ENCODE measurements around the gene WDR86. TPM values are rescaled to one million over a fixed set of nuclear protein-coding genes. Genes with fewer than 3 reads are reported as not detected.

WDR86 gene
- total RNA-seq, 6 donors from 2014 or later: 1.1 to 17.4 (median 3.9) TPM

GRCh38 chr7:151398446-151399304, 11.2 kb downstream of the WDR86 start:
- no peaks in the 10 kb centered on the region for H3K27me3 ChIP-seq
- TF ChIP-seq POLR2A (IDR thresholded peaks at IDR 0.05) (no peak), POLR2AphosphoS5 (IDR thresholded peaks at IDR 0.05) (no peak), CTCF (IDR thresholded peaks at IDR 0.05) (no peak), EP300 (IDR thresholded peaks at IDR 0.05) (no peak)
- no peaks in the 10 kb centered on the region for H3K9me3 ChIP-seq
- 89 to 93% methylated on average over 19 of the region's 19 CpGs for WGBS, 2 donors
- H3K4me3 ChIP-seq: no peak overlapping the region
- H3K27ac ChIP-seq: no peak overlapping the region
- peaks cover 0 to 12% (median 1%) of the 10 kb centered on the region in 4 donors for H3K4me1 ChIP-seq
- ATAC-seq (ENCODE audit: low FRiP score in 2 of 2) (no peak), DNase-seq (peak in 1 of 2 donors; percentile 38)
- no peaks in the 10 kb centered on the region for H3K36me3 ChIP-seq

GRCh38 chr7:151397026-151397425, 12.8 kb downstream of the WDR86 start:
- Histone ChIP-seq H3K36me3 (no peaks in the 10 kb centered on the region), H3K27me3 (no peaks in the 10 kb centered on the region), H3K4me1 (peaks cover 0 to 10% (median 0%) of the 10 kb centered on the region in 4 donors), H3K9me3 (no peaks in the 10 kb centered on the region), H3K4me3 (no peak overlapping the region), H3K27ac (no peak overlapping the region)
- ATAC-seq (ENCODE audit: low FRiP score in 2 of 2) (no peak), DNase-seq (peak in 1 of 2 donors; percentile 79)
- 89% methylated on average over 12 to 13 of the region's 13 CpGs for WGBS, 2 donors
- no peak for TF ChIP-seq CTCF (IDR thresholded peaks at IDR 0.05)
- no peak for TF ChIP-seq EP300 (IDR thresholded peaks at IDR 0.05)
- no peak for TF ChIP-seq POLR2AphosphoS5 (IDR thresholded peaks at IDR 0.05)
- no peak for TF ChIP-seq POLR2A (IDR thresholded peaks at IDR 0.05)

- WGBS, 2 donors: 67 to 86% methylated on average over 4 to 7 of the region's 10 CpGs
- Histone ChIP-seq H3K4me1 (peaks cover 0 to 10% (median 0%) of the 10 kb centered on the region in 4 donors), H3K27ac (no peak overlapping the region), H3K4me3 (no peak overlapping the region), H3K27me3 (no peaks in the 10 kb centered on the region), H3K9me3 (no peaks in the 10 kb centered on the region), H3K36me3 (no peaks in the 10 kb centered on the region)
- TF ChIP-seq POLR2A (IDR thresholded peaks at IDR 0.05): no peak
- ATAC-seq (ENCODE audit: low FRiP score in 2 of 2): peak in 1 of 2 donors; percentile 65
- peak in 1 of 2 donors; percentile 72 for DNase-seq
Measured at GRCh38 chr7:151396328-151396970, 13.4 kb downstream of the WDR86 start.

GRCh38 chr7:151395036-151395367, 14.8 kb downstream of the WDR86 start:
- H3K27me3 ChIP-seq: no peaks in the 10 kb centered on the region
- H3K27ac ChIP-seq: no peak overlapping the region
- ATAC-seq (ENCODE audit: low FRiP score in 2 of 2) (no peak), DNase-seq (no peak)
- H3K9me3 ChIP-seq: no peaks in the 10 kb centered on the region
- WGBS, 2 donors: 69 to 78% methylated on average over 13 of the region's 13 CpGs
- no peak overlapping the region for H3K4me3 ChIP-seq
- H3K4me1 ChIP-seq: peaks cover 0 to 10% (median 0%) of the 10 kb centered on the region in 4 donors
- H3K36me3 ChIP-seq: no peaks in the 10 kb centered on the region
- TF ChIP-seq POLR2A (IDR thresholded peaks at IDR 0.05): no peak
- TF ChIP-seq POLR2AphosphoS5 (IDR thresholded peaks at IDR 0.05): no peak
- no peak for TF ChIP-seq EP300 (IDR thresholded peaks at IDR 0.05)
- TF ChIP-seq CTCF (IDR thresholded peaks at IDR 0.05): no peak

Data from upper lobe of left lung (tissue), 6 donors.